B cell (primary cell): ENCODE data around the gene HBA2. TPM values are rescaled to one million over a fixed set of nuclear protein-coding genes. Genes with fewer than 3 reads are reported as not detected.
A peak's percentile ranks its signal among the peaks of the same experiment; 100 is the strongest.
"Not testable (repeated sequence)": the region's sequence is repeated elsewhere in the genome, so short reads cannot be mapped to it uniquely, and the experiment has no call there.

Experiments used
- ATAC-seq: fragments of 200-7000 bp; cut with Tn5 transposase; one replicate; pipeline ENCODE4 v1.10.0; 2021; ENCODE audit warnings: low read depth, mild to moderate bottlenecking, moderate number of reproducible peaks, moderate library complexity
- CTCF ChIA-PET: fragments of 350-600 bp; sonication (Branson Sonifier 250); formaldehyde crosslinking; loops from one replicate; lab custom pipeline; 2021; ENCODE audit warnings: antibody characterized with exemption, inconsistent platforms; lab: Charles Lee
- POLR2A ChIA-PET: fragments of 350-600 bp; sonication (Branson Sonifier 250); formaldehyde crosslinking; loops from one replicate; lab custom pipeline; 2021; ENCODE audit warnings: antibody characterized with exemption; lab: Charles Lee
- DNase-seq: peaks from one replicate; pipeline ENCODE4 v3.0.0; 2013
- H2AFZ ChIP-seq: 2 replicates; pipeline ENCODE4 v1.6.1; 2012; ENCODE audit warnings: mild to moderate bottlenecking, low read depth, low read length; ENCODE audit not compliant: insufficient read depth, poor library complexity, severe bottlenecking
- H3K27ac ChIP-seq, 2 donors: 1 replicate in 1 of 2; 2 replicates in 1 of 2; pipeline ENCODE4 v1.5.1; 2012 to 2013; ENCODE audit warnings: low read length in 2 of 2, mild to moderate bottlenecking in 2 of 2, moderate library complexity in 1 of 2
- H3K27me3 ChIP-seq, 4 experiments: fragments of 200-600 bp in 1 of 4; sonication (generic) in 1 of 4; replicated peaks in 1 of 4; 1 replicate in 2 of 4; 2 replicates in 2 of 4; pipeline versions ENCODE4 v1.6.1 to v1.7.0; 2013 to 2016; ENCODE audit warnings: low read length in 3 of 4, mild to moderate bottlenecking in 2 of 4, mixed read lengths in 1 of 4, moderate library complexity in 1 of 4; ENCODE audit not compliant: insufficient read depth in 4 of 4, control insufficient read depth in 3 of 4; ENCODE audit errors: control extremely low read depth in 1 of 4
- H3K36me3 ChIP-seq, 2 experiments: replicated peaks in 1 of 2; 1 replicate in 1 of 2; 2 replicates in 1 of 2; pipeline versions ENCODE4 v1.6.1 to v1.7.1; 2013; ENCODE audit warnings: low read length in 1 of 2; ENCODE audit not compliant: insufficient read depth in 2 of 2, control insufficient read depth in 1 of 2; ENCODE audit errors: control extremely low read depth in 1 of 2, extremely low read depth in 1 of 2
- H3K4me1 ChIP-seq, 2 donors: fragments of 200-600 bp in 1 of 2; sonication (generic) in 1 of 2; 1 replicate in 1 of 2; 2 replicates in 1 of 2; pipeline versions ENCODE4 v1.5.1 to v1.6.1; 2013 to 2017; ENCODE audit warnings: low read length in 2 of 2; ENCODE audit not compliant: control insufficient read depth in 2 of 2, insufficient read depth in 2 of 2
- H3K4me2 ChIP-seq: replicated peaks from 2 replicates; pipeline ENCODE3; 2012; ENCODE audit warnings: mild to moderate bottlenecking, low read depth, low read length; ENCODE audit not compliant: poor library complexity, severe bottlenecking
- H3K4me3 ChIP-seq, 5 experiments: fragments of 200-600 bp in 1 of 5; sonication (generic) in 1 of 5; 1 replicate in 3 of 5; 2 replicates in 2 of 5; pipeline versions ENCODE4 v1.5.1 to v1.7.0; 2011 to 2016; ENCODE audit warnings: low read length in 4 of 5, mild to moderate bottlenecking in 4 of 5, low read depth in 2 of 5, control low read depth in 1 of 5, moderate library complexity in 1 of 5; ENCODE audit not compliant: insufficient read depth in 1 of 5; ENCODE audit errors: control extremely low read depth in 1 of 5, extremely low read depth in 1 of 5
- H3K79me2 ChIP-seq: fragments of 200-600 bp; sonication (generic); one replicate; pipeline ENCODE4 v1.6.0; 2016; ENCODE audit warnings: low read length; ENCODE audit not compliant: control insufficient read depth, insufficient read depth
- H3K9ac ChIP-seq: fragments of 200-600 bp; sonication (generic); 2 replicates; pipeline ENCODE4 v1.6.1; 2017; ENCODE audit warnings: mild to moderate bottlenecking, low read length, moderate library complexity
- H3K9me3 ChIP-seq, 3 donors: one replicate each; pipeline versions ENCODE4 v1.6.1 to v1.7.1; 2013; ENCODE audit warnings: low read length in 2 of 3; ENCODE audit not compliant: control insufficient read depth in 2 of 3, insufficient read depth in 1 of 3; ENCODE audit errors: control extremely low read depth in 1 of 3
- H4K20me1 ChIP-seq: 2 replicates; pipeline ENCODE4 v1.6.0; 2012; ENCODE audit warnings: mild to moderate bottlenecking, low read length; ENCODE audit not compliant: insufficient read depth, control insufficient read depth, poor library complexity, severe bottlenecking
- H3K27ac Mint-ChIP-seq: one replicate; pipeline ENCODE4 v1.8.0; 2021; ENCODE audit warnings: mixed read lengths
- H3K27me3 Mint-ChIP-seq: one replicate; pipeline ENCODE4 v1.8.0; 2021; ENCODE audit warnings: mixed read lengths
- H3K4me1 Mint-ChIP-seq: one replicate; pipeline ENCODE4 v1.8.0; 2021; ENCODE audit warnings: mixed read lengths
- H3K4me3 Mint-ChIP-seq: one replicate; pipeline ENCODE4 v1.8.0; 2021; ENCODE audit warnings: mixed read lengths
- H3K9me3 Mint-ChIP-seq: one replicate; pipeline ENCODE4 v1.8.0; 2022; ENCODE audit warnings: mixed read lengths; ENCODE audit not compliant: insufficient read depth
- EZH2 ChIP-seq: IDR thresholded peaks from 2 replicates; pipeline ENCODE4 v1.6.1; 2012; ENCODE audit warnings: borderline replicate concordance, low read depth, mild to moderate bottlenecking, moderate library complexity, low read length; ENCODE audit not compliant: insufficient read depth, poor library complexity, severe bottlenecking
- WGBS: methylation state at CpG from one replicate; pipeline ENCODE4 v1.1.5; 2013; ENCODE audit warnings: missing lambda C conversion rate; ENCODE audit not compliant: insufficient coverage; 5-methylcytosine and 5-hydroxymethylcytosine counted together
- intact Hi-C: fragments of 100-400 bp; cut with micrococcal nuclease; formaldehyde crosslinking; loops from one replicate; pipeline ENCODE4 v1.10.0; 2022
- polyA plus RNA-seq: library from polyadenylated mRNA; depleted of rRNA; stranded (reverse); fragments of >200 nt; gene quantifications from 2 replicates; pipeline ENCODE4 v1.2.3, GENCODE V29; 2012
- total RNA-seq, 2 donors: library from RNA; stranded (reverse); fragments of 120-200 nt in 1 of 2; gene quantifications; 1 replicate in 1 of 2; 2 replicates in 1 of 2; pipeline versions ENCODE4 v1.2.3 to v1.2.4, GENCODE V29; 2013 to 2022
- TF ChIP-seq, protein P1 (sequence below): fragments of 200-600 bp; IDR thresholded peaks from one replicate; pipeline ENCODE4 v1.8.0; 2022; ENCODE audit warnings: antibody characterized with exemption, mild to moderate bottlenecking

Gene HBA2
- total and polyA plus RNA-seq, 2 donors (not counting 1 experiment from before 2014, with no cell fraction given), result 75.6 to 179 TPM

DNA sequence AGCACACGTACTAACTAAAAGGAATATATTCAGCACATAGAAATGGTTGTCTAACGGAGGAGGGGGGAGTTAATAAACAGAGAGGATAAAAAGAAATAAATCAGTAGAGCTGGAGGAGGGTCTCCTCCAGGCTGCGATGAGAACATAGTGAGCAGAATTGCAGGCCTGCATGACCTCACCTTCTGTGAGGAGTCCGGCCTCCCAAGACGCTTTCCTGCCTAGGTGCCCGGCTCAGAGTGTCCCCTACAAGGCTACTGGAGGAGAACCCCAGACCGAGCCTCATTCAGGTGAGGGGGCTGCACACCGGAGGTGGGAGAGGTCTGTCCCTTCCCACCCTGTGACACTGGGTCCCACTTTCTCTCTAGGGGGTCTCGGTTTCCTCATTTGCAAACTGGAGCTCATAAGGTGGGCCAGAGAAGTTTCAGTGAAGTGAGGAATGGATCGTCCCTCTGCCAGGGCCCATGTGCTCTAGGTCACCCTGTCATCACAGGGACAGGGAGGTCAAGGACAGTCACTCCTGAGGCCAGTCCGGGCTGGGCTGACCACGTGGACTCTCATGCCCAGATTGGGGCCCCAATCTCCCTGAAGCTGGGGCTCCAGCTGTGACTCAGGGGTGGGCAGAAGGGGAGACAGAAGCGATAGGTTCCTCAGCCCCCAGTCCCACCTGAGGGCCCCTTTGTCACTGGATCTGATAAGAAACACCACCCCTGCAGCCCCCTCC is 10.2 kb upstream of the HBA2 start:
- CTCF ChIA-PET, result interaction anchor here (0.6 kb wide), 1 partner anchor 27 kb away, joined by 4 read pairs; no protein-coding TSS in a partner anchor
- DNase-seq, result no peak

DNA sequence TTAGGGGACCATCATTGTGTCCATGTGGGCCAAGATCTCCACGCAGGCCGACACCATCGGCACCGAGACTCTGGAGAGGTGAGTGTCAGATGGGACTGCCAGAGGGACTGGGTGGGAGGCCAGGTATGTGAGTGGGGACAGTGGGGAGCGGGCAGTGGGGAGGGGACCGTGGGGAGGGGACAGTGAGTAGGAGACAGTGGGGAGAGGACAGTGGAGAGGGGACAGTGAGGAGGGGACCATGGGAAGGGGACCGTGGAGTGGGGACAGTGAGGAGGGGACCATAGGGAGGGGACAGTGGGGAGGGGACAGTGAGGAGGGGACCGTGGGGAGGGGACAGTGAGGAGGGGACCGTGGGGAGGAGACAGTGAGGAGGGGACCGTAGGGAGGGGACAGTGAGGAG is 9.5 kb upstream of the HBA2 start:
- peaks cover 15% of the 10 kb centered on the region for H3K4me1 Mint-ChIP-seq
- intact Hi-C loops, H3K4me3 Mint-ChIP-seq, H3K27ac Mint-ChIP-seq, H3K4me3 ChIP-seq, H3K4me2 ChIP-seq, CTCF ChIA-PET, ATAC-seq, H3K9me3 Mint-ChIP-seq, H4K20me1 ChIP-seq, DNase-seq, H3K36me3 ChIP-seq, POLR2A ChIA-PET, H2AFZ ChIP-seq, H3K27ac ChIP-seq, H3K9ac ChIP-seq, H3K79me2 ChIP-seq: not testable (repeated sequence)
- peaks cover 0 to 13% (median 0%) of the 10 kb centered on the region in 3 donors for H3K9me3 ChIP-seq
- peaks cover 0 to 44% (median 16%) of the 10 kb centered on the region in 4 experiments for H3K27me3 ChIP-seq
- peaks cover 18 to 23% of the 10 kb centered on the region in 2 donors for H3K4me1 ChIP-seq
- 100% methylated on average over 4 of the region's 10 CpGs for WGBS
- H3K27me3 Mint-ChIP-seq, result peaks cover 41% of the 10 kb centered on the region

More for the DNA sequence above, 10.2 kb upstream of the HBA2 start:
- Histone ChIP-seq H3K4me2 (no peak overlapping the region), H3K9ac (no peak overlapping the region), H3K4me3 (no peak overlapping the region), H3K79me2 (no peaks in the 10 kb centered on the region), H3K27me3 (peaks cover 0 to 36% (median 16%) of the 10 kb centered on the region in 4 experiments), H3K27ac (no peak overlapping the region), H4K20me1 (no peaks in the 10 kb centered on the region), H3K9me3 (peaks cover 0 to 13% (median 0%) of the 10 kb centered on the region in 3 donors), H2AFZ (no peak overlapping the region), H3K4me1 (peaks cover 18 to 23% of the 10 kb centered on the region in 2 donors), H3K36me3 (no peaks in the 10 kb centered on the region)
- 96% methylated on average over 8 of the region's 13 CpGs for WGBS
- Mint-ChIP-seq H3K4me1 (peaks cover 15% of the 10 kb centered on the region), H3K9me3 (no peaks in the 10 kb centered on the region), H3K4me3 (peak overlapping the region; percentile 1), H3K27me3 (peaks cover 45% of the 10 kb centered on the region), H3K27ac (no peak overlapping the region)
- TF ChIP-seq EZH2, result no peak
- TF ChIP-seq, protein P1, sequence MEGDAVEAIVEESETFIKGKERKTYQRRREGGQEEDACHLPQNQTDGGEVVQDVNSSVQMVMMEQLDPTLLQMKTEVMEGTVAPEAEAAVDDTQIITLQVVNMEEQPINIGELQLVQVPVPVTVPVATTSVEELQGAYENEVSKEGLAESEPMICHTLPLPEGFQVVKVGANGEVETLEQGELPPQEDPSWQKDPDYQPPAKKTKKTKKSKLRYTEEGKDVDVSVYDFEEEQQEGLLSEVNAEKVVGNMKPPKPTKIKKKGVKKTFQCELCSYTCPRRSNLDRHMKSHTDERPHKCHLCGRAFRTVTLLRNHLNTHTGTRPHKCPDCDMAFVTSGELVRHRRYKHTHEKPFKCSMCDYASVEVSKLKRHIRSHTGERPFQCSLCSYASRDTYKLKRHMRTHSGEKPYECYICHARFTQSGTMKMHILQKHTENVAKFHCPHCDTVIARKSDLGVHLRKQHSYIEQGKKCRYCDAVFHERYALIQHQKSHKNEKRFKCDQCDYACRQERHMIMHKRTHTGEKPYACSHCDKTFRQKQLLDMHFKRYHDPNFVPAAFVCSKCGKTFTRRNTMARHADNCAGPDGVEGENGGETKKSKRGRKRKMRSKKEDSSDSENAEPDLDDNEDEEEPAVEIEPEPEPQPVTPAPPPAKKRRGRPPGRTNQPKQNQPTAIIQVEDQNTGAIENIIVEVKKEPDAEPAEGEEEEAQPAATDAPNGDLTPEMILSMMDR, result no peak
- POLR2A ChIA-PET, result no interaction called here
- ATAC-seq, result no peak
- intact Hi-C loops, result loop anchor here (1.0 kb wide), 1 partner anchor 9 kb away; no protein-coding TSS in a partner anchor

DNA sequence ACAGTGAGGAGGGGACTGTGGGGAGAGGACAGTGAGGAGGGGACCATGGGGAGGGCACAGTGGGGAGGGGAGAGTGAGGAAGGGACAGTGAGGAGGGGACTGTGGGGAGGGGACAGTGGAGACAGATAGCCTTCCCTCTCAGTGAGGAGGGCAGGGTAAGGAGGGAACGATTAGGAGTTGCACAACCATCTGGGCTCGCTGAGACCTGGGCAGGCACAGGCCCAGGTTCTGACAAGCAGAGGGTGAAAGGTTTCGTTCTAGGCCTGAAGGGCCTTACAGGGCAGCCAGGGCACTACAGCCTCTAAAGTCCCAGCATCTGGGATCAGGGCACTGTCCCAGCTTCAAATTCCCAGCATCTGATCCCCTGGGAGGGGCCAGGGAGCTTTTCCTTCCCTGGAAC is 9.0 kb upstream of the HBA2 start:
- not testable (repeated sequence) for H3K4me3 Mint-ChIP-seq
- peaks cover 44% of the 10 kb centered on the region for H3K27me3 Mint-ChIP-seq

More for the DNA sequence above, 9.0 kb upstream of the HBA2 start:
- CTCF ChIA-PET, H2AFZ ChIP-seq, intact Hi-C loops, H3K27ac ChIP-seq, H3K27ac Mint-ChIP-seq, POLR2A ChIA-PET, H4K20me1 ChIP-seq, ATAC-seq, H3K4me2 ChIP-seq, H3K4me3 ChIP-seq, H3K9me3 Mint-ChIP-seq, H3K9ac ChIP-seq, DNase-seq, H3K36me3 ChIP-seq, H3K79me2 ChIP-seq: not testable (repeated sequence)
- Histone ChIP-seq H3K4me1 (peaks cover 18 to 23% of the 10 kb centered on the region in 2 donors), H3K9me3 (peaks cover 0 to 13% (median 0%) of the 10 kb centered on the region in 3 donors), H3K27me3 (peaks cover 0 to 49% (median 16%) of the 10 kb centered on the region in 4 experiments)
- no CpG with 5 or more reads among the region's 3 CpGs for WGBS
- H3K4me1 Mint-ChIP-seq, result peaks cover 15% of the 10 kb centered on the region
